Mononuclear cell (primary cell): ENCODE measurements around the gene HOXC10. TPM values are rescaled to one million over a fixed set of nuclear protein-coding genes. Genes with fewer than 3 reads are reported as not detected.

ENCODE experiments used
- H3K27me3 ChIP-seq: 2 replicates; pipeline ENCODE4 v1.6.0; 2011; ENCODE audit warnings: low read length, control low read depth; ENCODE audit not compliant: insufficient read depth
- H3K4me1 ChIP-seq: 2 replicates; pipeline ENCODE4 v1.5.1; 2011; ENCODE audit warnings: mild to moderate bottlenecking, low read length, control low read depth; ENCODE audit not compliant: insufficient read depth
- H3K4me3 ChIP-seq: 2 replicates; pipeline ENCODE4 v1.5.1; 2011; ENCODE audit warnings: mild to moderate bottlenecking, low read length, moderate library complexity
- H3K9me3 ChIP-seq: 2 replicates; pipeline ENCODE4 v1.5.1; 2011; ENCODE audit warnings: low read depth, mild to moderate bottlenecking, control low read depth, low read length
- total RNA-seq: library from RNA; depleted of rRNA; stranded (reverse); fragments of >200 nt; gene quantifications from one replicate; pipeline ENCODE4 v1.2.3, GENCODE V29; 2012

Gene HOXC10
- total RNA-seq, 1 donor: not detected

- peaks cover 92% of the 10 kb centered on the region for H3K27me3 ChIP-seq
- H3K4me1 ChIP-seq: peaks cover 22% of the 10 kb centered on the region
- H3K4me3 ChIP-seq: no peak overlapping the region
- no peaks in the 10 kb centered on the region for H3K9me3 ChIP-seq
Measured at GRCh38 chr12:54014377-54015017, 29.6 kb downstream of the HOXC10 start.

- Histone ChIP-seq H3K4me1 (peaks cover 22% of the 10 kb centered on the region), H3K4me3 (no peak overlapping the region), H3K27me3 (peaks cover 92% of the 10 kb centered on the region), H3K9me3 (no peaks in the 10 kb centered on the region)
Measured at GRCh38 chr12:54015018-54015931, 30.3 kb downstream of the HOXC10 start.

GRCh38 chr12:54016051-54016450, 31.1 kb downstream of the HOXC10 start:
- Histone ChIP-seq H3K9me3 (no peaks in the 10 kb centered on the region), H3K4me1 (peaks cover 19% of the 10 kb centered on the region), H3K27me3 (peaks cover 92% of the 10 kb centered on the region), H3K4me3 (no peak overlapping the region)

DNA sequence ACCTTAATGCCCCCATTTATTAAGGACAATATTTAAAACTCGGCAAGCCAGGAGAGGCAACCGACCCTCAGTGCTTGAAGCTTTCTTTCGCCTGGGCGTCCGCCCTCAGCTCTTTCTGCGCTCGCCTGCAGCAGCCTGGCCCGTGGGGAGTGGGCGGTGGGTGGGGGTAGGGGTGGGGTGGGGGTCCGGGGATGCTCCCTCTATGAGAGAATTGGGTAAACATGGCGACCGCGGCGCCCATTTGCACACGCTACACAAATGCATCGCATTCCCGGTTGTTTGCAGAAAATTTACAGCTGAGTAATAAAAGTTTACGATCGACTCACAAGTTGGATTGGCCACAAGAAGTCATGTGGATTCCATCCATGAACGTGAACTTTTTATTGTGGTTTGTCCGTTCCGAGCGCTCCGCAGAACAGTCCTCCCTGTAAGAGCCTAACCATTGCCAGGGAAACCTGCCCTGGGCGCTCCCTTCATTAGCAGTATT, 31.6 kb downstream of the HOXC10 start:
- no peak overlapping the region for H3K4me3 ChIP-seq
- H3K4me1 ChIP-seq: peaks cover 16% of the 10 kb centered on the region
- no peaks in the 10 kb centered on the region for H3K9me3 ChIP-seq
- peaks cover 92% of the 10 kb centered on the region for H3K27me3 ChIP-seq

GRCh38 chr12:54017027-54017788, 32.3 kb downstream of the HOXC10 start:
- H3K4me1 ChIP-seq: peaks cover 16% of the 10 kb centered on the region
- peak overlapping the region; percentile 15 for H3K4me3 ChIP-seq
- H3K9me3 ChIP-seq: no peaks in the 10 kb centered on the region
- peaks cover 93% of the 10 kb centered on the region for H3K27me3 ChIP-seq

GRCh38 chr12:54017878-54018467, 33.0 kb downstream of the HOXC10 start:
- Histone ChIP-seq H3K4me1 (peaks cover 16% of the 10 kb centered on the region), H3K27me3 (peaks cover 93% of the 10 kb centered on the region), H3K9me3 (no peaks in the 10 kb centered on the region), H3K4me3 (peak overlapping the region; percentile 15)

GRCh38 chr12:54018468-54018984, 33.6 kb downstream of the HOXC10 start:
- no peak overlapping the region for H3K4me3 ChIP-seq
- peaks cover 16% of the 10 kb centered on the region for H3K4me1 ChIP-seq
- no peaks in the 10 kb centered on the region for H3K9me3 ChIP-seq
- H3K27me3 ChIP-seq: peaks cover 93% of the 10 kb centered on the region

GRCh38 chr12:54019091-54019811, 34.3 kb downstream of the HOXC10 start:
- Histone ChIP-seq H3K4me3 (no peak overlapping the region), H3K4me1 (peaks cover 16% of the 10 kb centered on the region), H3K27me3 (peaks cover 93% of the 10 kb centered on the region), H3K9me3 (no peaks in the 10 kb centered on the region)

GRCh38 chr12:54019924-54020590, 35.1 kb downstream of the HOXC10 start:
- Histone ChIP-seq H3K27me3 (peaks cover 94% of the 10 kb centered on the region), H3K4me3 (no peak overlapping the region)

DNA sequence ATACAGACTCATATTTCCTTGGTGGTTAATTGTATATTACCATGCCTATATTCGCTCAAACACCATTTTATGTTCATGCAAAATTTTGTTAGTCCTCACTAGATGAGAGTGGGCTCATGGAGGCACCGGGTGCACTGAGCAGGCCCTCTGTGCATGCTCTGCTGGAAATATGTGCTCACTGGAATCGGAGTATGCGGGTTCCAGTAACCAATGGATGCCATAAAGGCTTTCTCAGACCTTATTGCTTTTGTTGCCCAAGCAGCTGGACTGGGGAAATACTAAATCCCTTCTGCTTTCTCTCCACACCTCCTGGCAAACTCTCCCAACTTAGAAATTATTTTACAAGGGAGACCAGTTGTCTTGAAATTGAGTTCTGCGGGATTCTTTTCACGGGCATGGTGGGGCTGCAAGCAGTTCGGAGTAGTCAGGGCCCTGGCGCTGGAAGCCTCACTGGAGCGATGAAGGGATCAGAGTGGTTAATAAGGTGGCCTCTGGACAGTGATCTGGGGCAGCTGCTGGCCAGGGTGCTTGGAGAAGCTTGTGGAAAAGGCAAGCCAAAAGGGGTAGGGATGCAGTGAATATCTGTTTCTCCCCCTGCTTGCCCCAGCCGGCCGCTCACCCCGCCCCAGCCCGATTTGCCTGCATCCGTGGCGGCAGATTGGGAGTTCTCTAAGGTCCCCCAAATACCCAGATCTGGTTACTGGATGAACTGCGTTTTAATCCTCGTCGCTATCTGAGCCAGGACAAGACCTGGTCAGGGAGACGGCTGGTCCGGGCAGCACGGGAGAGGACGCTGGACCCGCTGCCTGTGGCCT, 35.9 kb downstream of the HOXC10 start:
- Histone ChIP-seq H3K4me1 (peaks cover 16% of the 10 kb centered on the region), H3K9me3 (no peaks in the 10 kb centered on the region), H3K4me3 (no peak overlapping the region), H3K27me3 (peaks cover 94% of the 10 kb centered on the region)

More at GRCh38 chr12:54019924-54020590, 35.1 kb downstream of the HOXC10 start:
- Histone ChIP-seq H3K4me1 (peaks cover 16% of the 10 kb centered on the region), H3K9me3 (no peaks in the 10 kb centered on the region)

DNA sequence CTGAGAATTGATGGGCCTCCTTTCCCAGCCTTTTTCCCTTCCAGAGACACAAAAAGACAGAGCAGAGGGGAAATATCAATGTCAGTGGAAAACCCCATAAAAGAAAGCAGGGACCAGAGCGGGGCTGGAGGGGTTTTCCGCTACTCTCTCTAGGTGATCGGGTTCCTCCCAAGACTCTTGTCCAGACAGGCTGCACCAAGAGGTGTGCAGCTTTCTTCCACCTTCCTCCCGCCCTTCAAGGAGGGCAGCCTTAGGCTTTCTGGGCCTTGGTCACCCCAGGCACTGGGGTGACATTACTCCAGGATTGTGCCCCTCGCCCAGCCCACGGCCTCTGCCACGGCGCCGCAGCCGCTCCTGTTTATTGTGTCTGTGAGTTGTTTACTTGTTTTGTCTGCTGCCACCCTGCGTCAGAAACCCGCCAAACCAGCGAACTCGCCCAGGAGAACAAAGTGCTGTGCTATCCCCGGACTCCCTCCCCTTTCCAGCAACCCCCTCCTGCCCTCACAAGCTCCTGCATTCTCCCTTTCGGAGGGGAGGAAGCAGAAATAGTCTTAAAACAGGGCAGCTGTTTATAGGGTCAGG, 36.6 kb downstream of the HOXC10 start:
- Histone ChIP-seq H3K9me3 (no peaks in the 10 kb centered on the region), H3K4me3 (no peak overlapping the region), H3K4me1 (peaks cover 16% of the 10 kb centered on the region), H3K27me3 (peaks cover 95% of the 10 kb centered on the region)

DNA sequence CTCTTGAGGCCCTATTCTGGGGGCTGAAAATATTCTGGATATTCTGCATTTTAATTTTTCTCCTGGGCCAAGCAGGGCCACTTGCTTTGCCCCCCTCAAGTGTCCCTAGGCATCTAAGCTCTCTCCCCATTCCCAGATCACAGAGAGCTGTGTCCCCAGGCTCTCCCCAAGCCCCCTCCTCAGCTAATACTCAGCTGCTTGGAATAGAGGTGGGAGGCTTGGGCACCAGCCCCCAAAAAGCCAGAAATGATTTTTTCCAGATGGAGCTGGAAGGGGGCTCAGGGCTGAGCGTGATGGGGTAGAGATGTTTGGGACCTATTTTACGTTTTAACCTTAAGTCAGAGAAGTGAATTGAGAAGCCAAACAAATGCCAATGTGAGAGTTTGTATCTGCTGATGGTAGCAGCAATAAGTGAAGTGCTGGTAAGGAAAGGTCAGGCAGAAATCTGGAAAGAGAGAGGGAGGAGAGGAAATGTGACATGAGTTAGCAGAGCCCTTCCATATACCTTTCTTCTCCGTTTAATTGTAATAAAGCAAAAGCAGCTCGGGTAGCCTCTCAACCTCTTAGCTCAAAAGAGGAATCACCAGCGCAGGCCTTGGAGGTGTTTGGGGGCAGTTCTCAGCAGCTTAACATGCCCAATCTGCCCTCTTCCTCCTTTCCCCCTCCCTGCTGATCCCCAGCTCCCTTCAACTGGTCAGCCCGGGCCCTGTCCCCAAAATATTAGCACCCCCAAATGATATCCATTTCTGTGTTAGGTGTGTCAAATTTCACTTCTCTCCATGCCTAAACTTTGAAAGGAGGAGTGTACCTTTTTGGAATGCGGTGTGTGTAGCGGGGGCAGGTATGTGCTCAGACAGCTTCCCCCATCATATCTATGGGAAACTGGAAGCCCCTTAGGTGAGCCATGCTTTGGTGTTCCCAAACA, 38.3 kb downstream of the HOXC10 start:
- Histone ChIP-seq H3K27me3 (peaks cover 97% of the 10 kb centered on the region), H3K9me3 (no peaks in the 10 kb centered on the region), H3K4me3 (no peak overlapping the region), H3K4me1 (peaks cover 5% of the 10 kb centered on the region)
